ENCODE data around the gene CALB2.
"Not testable (repeated sequence)": the region's sequence is repeated elsewhere in the genome, so short reads cannot be mapped to it uniquely, and the experiment has no call there.

- TF ChIP-seq CTCF (IDR thresholded peaks at IDR 0.05; ENCODE audit: extremely low read depth in 1 of 2, insufficient read depth in 1 of 2, low read depth in 1 of 2, low read length in 2 of 2); MYC (IDR thresholded peaks at IDR 0.05; ENCODE audit: low read depth, low read length); POLR2AphosphoS5 (IDR thresholded peaks at IDR 0.05; ENCODE audit: insufficient read depth, low read depth, low read length): not testable (repeated sequence)
Measured at GRCh38 chr16:71356936-71357335, 1.6 kb upstream of the CALB2 start.
